CD14-positive monocyte (primary cell): ENCODE data around the gene EIF1AD. TPM values are rescaled to one million over a fixed set of nuclear protein-coding genes. Genes with fewer than 3 reads are reported as not detected.

Source experiments
- DNase-seq, 3 donors: peaks; one replicate each; pipeline ENCODE4 v3.0.0-alpha.2; 2011 to 2022
- H2AFZ ChIP-seq: 2 replicates; pipeline ENCODE4 v1.6.0; 2012; ENCODE audit warnings: mild to moderate bottlenecking, low read depth, low read length, inconsistent platforms; ENCODE audit not compliant: insufficient read depth, poor library complexity, severe bottlenecking
- H3K27ac ChIP-seq, 2 donors: 1 replicate in 1 of 2; 2 replicates in 1 of 2; pipeline ENCODE4 v1.5.1; 2012 to 2013; ENCODE audit warnings: low read length in 2 of 2, control low read depth in 1 of 2, inconsistent platforms in 1 of 2, low read depth in 1 of 2, mild to moderate bottlenecking in 1 of 2
- H3K27me3 ChIP-seq, 2 donors: one replicate each; pipeline versions ENCODE4 v1.6.0 to v1.6.1; 2011 to 2013; ENCODE audit warnings: low read length in 2 of 2; ENCODE audit not compliant: control insufficient read depth in 2 of 2, insufficient read depth in 2 of 2
- H3K36me3 ChIP-seq, 2 donors: replicated peaks in 1 of 2; 1 replicate in 1 of 2; 2 replicates in 1 of 2; pipeline versions ENCODE4 v1.5.1 to v1.6.1; 2012 to 2013; ENCODE audit warnings: low read length in 2 of 2, control low read depth in 1 of 2, inconsistent platforms in 1 of 2, mild to moderate bottlenecking in 1 of 2; ENCODE audit not compliant: insufficient read depth in 2 of 2, control insufficient read depth in 1 of 2
- H3K4me1 ChIP-seq, 2 donors: 1 replicate in 1 of 2; 2 replicates in 1 of 2; pipeline versions ENCODE4 v1.5.1 to v1.6.1; 2012 to 2013; ENCODE audit warnings: low read length in 2 of 2, control low read depth in 1 of 2, inconsistent platforms in 1 of 2, mild to moderate bottlenecking in 1 of 2, moderate library complexity in 1 of 2; ENCODE audit not compliant: insufficient read depth in 2 of 2, control insufficient read depth in 1 of 2
- H3K4me2 ChIP-seq: replicated peaks from 2 replicates; pipeline ENCODE3; 2012; ENCODE audit warnings: low read length, moderate library complexity, mild to moderate bottlenecking; ENCODE audit not compliant: poor library complexity, severe bottlenecking; ENCODE audit errors: extremely low read depth
- H3K4me3 ChIP-seq, 3 experiments: fragments of 200-600 bp in 1 of 3; sonication (generic) in 1 of 3; replicated peaks in 1 of 3; 1 replicate in 2 of 3; 2 replicates in 1 of 3; pipeline ENCODE4 v1.5.1; 2011 to 2013; ENCODE audit warnings: low read length in 3 of 3, mild to moderate bottlenecking in 3 of 3, control low read depth in 2 of 3, low read depth in 2 of 3, inconsistent platforms in 1 of 3, moderate library complexity in 1 of 3
- H3K79me2 ChIP-seq: 2 replicates; pipeline ENCODE4 v1.6.0; 2012; ENCODE audit warnings: mild to moderate bottlenecking, control low read depth, inconsistent platforms, low read length, moderate library complexity; ENCODE audit not compliant: insufficient read depth
- H3K9ac ChIP-seq: 2 replicates; pipeline ENCODE4 v1.6.0; 2017; ENCODE audit warnings: low read length, mild to moderate bottlenecking; ENCODE audit not compliant: insufficient read depth, poor library complexity, severe bottlenecking
- H3K9me3 ChIP-seq, 2 donors: replicated peaks in 1 of 2; 1 replicate in 1 of 2; 2 replicates in 1 of 2; pipeline versions ENCODE4 v1.5.1 to v1.6.1; 2012 to 2013; ENCODE audit warnings: low read length in 2 of 2, control low read depth in 1 of 2; ENCODE audit not compliant: control insufficient read depth in 1 of 2, insufficient read depth in 1 of 2
- H4K20me1 ChIP-seq: 2 replicates; pipeline ENCODE4 v1.6.0; 2012; ENCODE audit warnings: mild to moderate bottlenecking, low read length, control low read depth, moderate library complexity; ENCODE audit not compliant: insufficient read depth
- H3K27ac Mint-ChIP-seq, 7 donors: one replicate each; pipeline ENCODE4 v1.8.0; 2020; ENCODE audit warnings: mild to moderate bottlenecking in 7 of 7, mixed read lengths in 7 of 7, moderate library complexity in 6 of 7, inconsistent platforms in 2 of 7
- H3K27me3 Mint-ChIP-seq, 3 donors: one replicate each; pipeline ENCODE4 v1.8.0; 2021 to 2022; ENCODE audit warnings: low read depth in 3 of 3, mild to moderate bottlenecking in 3 of 3, mixed read lengths in 3 of 3, moderate library complexity in 3 of 3, inconsistent platforms in 1 of 3
- H3K36me3 Mint-ChIP-seq, 2 donors: one replicate each; pipeline ENCODE4 v1.8.0; 2020; ENCODE audit warnings: mixed read lengths in 2 of 2, inconsistent platforms in 1 of 2, mild to moderate bottlenecking in 1 of 2
- H3K4me1 Mint-ChIP-seq: one replicate; pipeline ENCODE4 v1.8.0; 2020; ENCODE audit warnings: mild to moderate bottlenecking, mixed read lengths
- H3K4me3 Mint-ChIP-seq, 2 donors: one replicate each; pipeline ENCODE4 v1.8.0; 2020; ENCODE audit warnings: mild to moderate bottlenecking in 2 of 2, mixed read lengths in 2 of 2, moderate library complexity in 1 of 2
- H3K9me3 Mint-ChIP-seq, 7 donors: one replicate each; pipeline ENCODE4 v1.8.0; 2020 to 2022; ENCODE audit warnings: mixed read lengths in 7 of 7, mild to moderate bottlenecking in 6 of 7, moderate library complexity in 6 of 7, inconsistent platforms in 2 of 7
- CTCF ChIP-seq: fragments of 200-600 bp; IDR thresholded peaks from one replicate; pipeline ENCODE4 v1.8.0; 2022; ENCODE audit warnings: antibody characterized with exemption, mild to moderate bottlenecking
- WGBS: methylation state at CpG from one replicate; pipeline ENCODE4 v1.1.5; 2013; ENCODE audit warnings: missing lambda C conversion rate; ENCODE audit not compliant: insufficient coverage; 5-methylcytosine and 5-hydroxymethylcytosine counted together
- intact Hi-C, 2 donors: fragments of 100-400 bp; cut with micrococcal nuclease; formaldehyde crosslinking; loops; one replicate each; pipeline versions ENCODE4 v1.15.0 to v1.15.1; 2023
- polyA plus RNA-seq, 3 donors: library from polyadenylated mRNA; depleted of rRNA in 1 of 3; unstranded in 2 of 3; stranded (reverse) in 1 of 3; fragments of 300-500 nt in 2 of 3; fragments of >200 nt in 1 of 3; fragmentation: Illumina TruSeq in 2 of 3; gene quantifications; 1 replicate in 2 of 3; 2 replicates in 1 of 3; pipeline ENCODE4 v1.2.3, GENCODE V29; 2012 to 2021

Gene EIF1AD
- polyA plus RNA-seq, 3 donors = 16.4 to 23.1 (median 18.2) TPM

- Histone ChIP-seq H3K4me2 (no peak overlapping the region), H3K4me3 (no peak overlapping the region), H4K20me1 (no peaks in the 10 kb centered on the region), H3K27me3 (peaks cover 2 to 19% of the 10 kb centered on the region in 2 donors), H3K36me3 (no peaks in the 10 kb centered on the region), H3K27ac (no peak overlapping the region), H3K4me1 (peaks cover 9 to 16% of the 10 kb centered on the region in 2 donors), H3K9me3 (no peaks in the 10 kb centered on the region), H3K79me2 (peaks cover 6% of the 10 kb centered on the region), H2AFZ (no peak overlapping the region), H3K9ac (no peak overlapping the region)
- peaks cover 0 to 6% of the 10 kb centered on the region in 2 donors for H3K36me3 Mint-ChIP-seq
- WGBS = 95% methylated on average over 9 of the region's 11 CpGs
- TF ChIP-seq CTCF = no peak
- intact Hi-C loops = no loop called here
- peaks cover 18 to 34% (median 27%) of the 10 kb centered on the region in 3 donors for H3K27me3 Mint-ChIP-seq
- peaks cover 0 to 4% (median 0%) of the 10 kb centered on the region in 7 donors for H3K9me3 Mint-ChIP-seq
- H3K27ac Mint-ChIP-seq = peak overlapping the region in 1 of 7 donors; percentile 21
- peaks cover 19% of the 10 kb centered on the region for H3K4me1 Mint-ChIP-seq
- DNase-seq = no peak
- peak overlapping the region in 1 of 2 donors; percentile 19 for H3K4me3 Mint-ChIP-seq
These were observed 45.8 kb upstream of the EIF1AD start for GRCh38 chr11:66047541-66048365.

GRCh38 chr11:66046901-66047300 is 44.9 kb upstream of the EIF1AD start:
- intact Hi-C loops = no loop called here
- H3K9me3 ChIP-seq = no peaks in the 10 kb centered on the region
- H3K27ac Mint-ChIP-seq = no peak overlapping the region

More at GRCh38 chr11:66046901-66047300, 44.9 kb upstream of the EIF1AD start:
- Histone ChIP-seq H3K4me1 (peaks cover 8 to 12% of the 10 kb centered on the region in 2 donors), H4K20me1 (no peaks in the 10 kb centered on the region), H3K27ac (no peak overlapping the region), H2AFZ (no peak overlapping the region), H3K4me3 (no peak overlapping the region), H3K36me3 (no peaks in the 10 kb centered on the region), H3K9ac (no peak overlapping the region), H3K79me2 (no peaks in the 10 kb centered on the region), H3K27me3 (peaks cover 2 to 19% of the 10 kb centered on the region in 2 donors), H3K4me2 (no peak overlapping the region)
- WGBS = 83% methylated on average over 2 of the region's 3 CpGs
- peaks cover 18% of the 10 kb centered on the region for H3K4me1 Mint-ChIP-seq
- no peak overlapping the region for H3K4me3 Mint-ChIP-seq
- H3K9me3 Mint-ChIP-seq = peaks cover 0 to 8% (median 0%) of the 10 kb centered on the region in 7 donors
- no peak for DNase-seq
- H3K36me3 Mint-ChIP-seq = peaks cover 0 to 6% of the 10 kb centered on the region in 2 donors
- no peak for TF ChIP-seq CTCF
- H3K27me3 Mint-ChIP-seq = peaks cover 18 to 35% (median 27%) of the 10 kb centered on the region in 3 donors
